HEK293 (cell line): ENCODE measurements around the gene PPY.

Experiments
- EGR2 ChIP-seq: fragments of 450-650 bp; formaldehyde crosslinking; IDR thresholded peaks from 2 replicates; pipeline ENCODE4 v1.5.1; 2016; ENCODE audit warnings: low read depth, missing biosample characterization, missing genetic modification characterization
- GFI1B ChIP-seq: fragments of 450-650 bp; formaldehyde crosslinking; IDR thresholded peaks from 2 replicates; pipeline ENCODE4 v1.5.1; 2016; ENCODE audit warnings: missing biosample characterization, missing genetic modification characterization
- PRDM1 ChIP-seq: fragments of 450-650 bp; formaldehyde crosslinking; IDR thresholded peaks from 2 replicates; pipeline ENCODE4; 2016; ENCODE audit warnings: missing biosample characterization, missing genetic modification characterization
- SCRT2 ChIP-seq: fragments of 450-650 bp; formaldehyde crosslinking; IDR thresholded peaks from 2 replicates; pipeline ENCODE4 v1.5.1; 2016; ENCODE audit warnings: missing biosample characterization, missing genetic modification characterization
- SP3 ChIP-seq: fragments of 450-650 bp; formaldehyde crosslinking; IDR thresholded peaks from 2 replicates; pipeline ENCODE4 v1.5.1; 2016; ENCODE audit warnings: missing biosample characterization, missing genetic modification characterization
- ZNF132 ChIP-seq: fragments of 450-650 bp; formaldehyde crosslinking; IDR thresholded peaks from 2 replicates; pipeline ENCODE4 v1.5.1; 2017; ENCODE audit warnings: missing biosample characterization, missing genetic modification characterization, borderline replicate concordance
- ZNF174 ChIP-seq: fragments of 450-650 bp; formaldehyde crosslinking; IDR thresholded peaks from 2 replicates; pipeline ENCODE4 v1.5.0; 2017; ENCODE audit warnings: missing biosample characterization, mild to moderate bottlenecking, missing genetic modification characterization
- ZNF223 ChIP-seq: fragments of 450-650 bp; formaldehyde crosslinking; IDR thresholded peaks from 2 replicates; pipeline ENCODE4 v1.5.1; 2016; ENCODE audit warnings: missing biosample characterization, missing genetic modification characterization
- ZNF23 ChIP-seq: fragments of 450-650 bp; formaldehyde crosslinking; IDR thresholded peaks from 2 replicates; pipeline ENCODE4 v1.5.1; 2016; ENCODE audit warnings: missing biosample characterization, missing genetic modification characterization, borderline replicate concordance
- ZNF239 ChIP-seq: fragments of 450-650 bp; formaldehyde crosslinking; IDR thresholded peaks from 2 replicates; pipeline ENCODE4 v1.5.1; 2016; ENCODE audit warnings: missing biosample characterization, missing genetic modification characterization
- ZNF248 ChIP-seq: fragments of 450-650 bp; formaldehyde crosslinking; IDR thresholded peaks from 2 replicates; pipeline ENCODE4 v1.5.1; 2017; ENCODE audit warnings: missing biosample characterization, missing genetic modification characterization
- ZNF266 ChIP-seq: fragments of 450-650 bp; formaldehyde crosslinking; IDR thresholded peaks from 2 replicates; pipeline ENCODE4 v1.5.1; 2016; ENCODE audit warnings: missing biosample characterization, missing genetic modification characterization, low read depth
- ZNF292 ChIP-seq: fragments of 450-650 bp; formaldehyde crosslinking; IDR thresholded peaks from 2 replicates; pipeline ENCODE4 v1.5.1; 2016; ENCODE audit warnings: low read depth, missing biosample characterization, missing genetic modification characterization, borderline replicate concordance
- ZNF311 ChIP-seq: fragments of 450-650 bp; formaldehyde crosslinking; IDR thresholded peaks from 2 replicates; pipeline ENCODE4 v1.5.1; 2017; ENCODE audit warnings: missing biosample characterization, missing genetic modification characterization, borderline replicate concordance
- ZNF362 ChIP-seq: fragments of 450-650 bp; formaldehyde crosslinking; IDR thresholded peaks from 2 replicates; pipeline ENCODE4 v1.5.1; 2016; ENCODE audit warnings: missing biosample characterization, missing genetic modification characterization
- ZNF423 ChIP-seq: fragments of 450-650 bp; formaldehyde crosslinking; IDR thresholded peaks from 2 replicates; pipeline ENCODE4 v1.5.1; 2016; ENCODE audit warnings: missing biosample characterization, missing genetic modification characterization
- ZNF501 ChIP-seq: fragments of 450-650 bp; formaldehyde crosslinking; IDR thresholded peaks from 2 replicates; pipeline ENCODE4 v1.5.1; 2016; ENCODE audit warnings: missing biosample characterization, missing genetic modification characterization
- ZNF555 ChIP-seq: fragments of 450-650 bp; formaldehyde crosslinking; conservative IDR thresholded peaks from 2 replicates; pipeline ENCODE4 v1.5.1; 2017; ENCODE audit warnings: missing biosample characterization, mild to moderate bottlenecking, missing genetic modification characterization, inconsistent platforms
- ZNF560 ChIP-seq: fragments of 450-650 bp; formaldehyde crosslinking; IDR thresholded peaks from 2 replicates; pipeline ENCODE4 v1.5.1; 2017; ENCODE audit warnings: missing biosample characterization, missing genetic modification characterization, borderline replicate concordance
- ZNF561 ChIP-seq: fragments of 450-650 bp; IDR thresholded peaks from 2 replicates; pipeline ENCODE4 v1.5.1; 2018; ENCODE audit warnings: missing biosample characterization, missing genetic modification characterization, borderline replicate concordance
- ZNF600 ChIP-seq: fragments of 450-650 bp; formaldehyde crosslinking; IDR thresholded peaks from 2 replicates; pipeline ENCODE4 v1.5.1; 2016; ENCODE audit warnings: missing biosample characterization, missing genetic modification characterization
- ZNF610 ChIP-seq: fragments of 450-650 bp; formaldehyde crosslinking; IDR thresholded peaks from 2 replicates; pipeline ENCODE4 v1.5.1; 2016; ENCODE audit warnings: missing biosample characterization, missing genetic modification characterization, borderline replicate concordance
- ZNF660 ChIP-seq: fragments of 450-650 bp; IDR thresholded peaks from 2 replicates; pipeline ENCODE4 v1.5.1; 2018; ENCODE audit warnings: missing biosample characterization, mild to moderate bottlenecking, missing genetic modification characterization
- ZNF768 ChIP-seq: fragments of 450-650 bp; formaldehyde crosslinking; IDR thresholded peaks from 2 replicates; pipeline ENCODE4 v1.5.1; 2018; ENCODE audit warnings: missing biosample characterization, mild to moderate bottlenecking, missing genetic modification characterization
- ZNF785 ChIP-seq: fragments of 450-650 bp; formaldehyde crosslinking; IDR thresholded peaks from 2 replicates; pipeline ENCODE4 v1.5.1; 2016; ENCODE audit warnings: missing biosample characterization, missing genetic modification characterization
- TF ChIP-seq, protein P1 (sequence below): fragments of 450-650 bp; formaldehyde crosslinking; IDR thresholded peaks from 2 replicates; pipeline ENCODE4 v1.5.1; 2017; ENCODE audit warnings: missing biosample characterization, missing genetic modification characterization
- TF ChIP-seq, protein P2 (sequence below): fragments of 450-650 bp; formaldehyde crosslinking; IDR thresholded peaks from 2 replicates; pipeline ENCODE4 v1.5.1; 2016; ENCODE audit warnings: missing biosample characterization, missing genetic modification characterization
- TF ChIP-seq, protein P3 (sequence below): fragments of 450-650 bp; formaldehyde crosslinking; IDR thresholded peaks from 2 replicates; pipeline ENCODE4 v1.5.1; 2016; ENCODE audit warnings: missing biosample characterization, missing genetic modification characterization
- TF ChIP-seq, protein P4 (sequence below): fragments of 450-650 bp; formaldehyde crosslinking; IDR thresholded peaks from 2 replicates; pipeline ENCODE4 v1.5.1; 2016; ENCODE audit warnings: missing biosample characterization, missing genetic modification characterization

The PPY gene

GRCh38 chr17:43983515-43984411 is 41.5 kb upstream of the PPY start (continued):
- TF ChIP-seq ZNF555 (tag by site-specific recombination) = no peak
- TF ChIP-seq ZNF560 = no peak
- TF ChIP-seq, protein P1, sequence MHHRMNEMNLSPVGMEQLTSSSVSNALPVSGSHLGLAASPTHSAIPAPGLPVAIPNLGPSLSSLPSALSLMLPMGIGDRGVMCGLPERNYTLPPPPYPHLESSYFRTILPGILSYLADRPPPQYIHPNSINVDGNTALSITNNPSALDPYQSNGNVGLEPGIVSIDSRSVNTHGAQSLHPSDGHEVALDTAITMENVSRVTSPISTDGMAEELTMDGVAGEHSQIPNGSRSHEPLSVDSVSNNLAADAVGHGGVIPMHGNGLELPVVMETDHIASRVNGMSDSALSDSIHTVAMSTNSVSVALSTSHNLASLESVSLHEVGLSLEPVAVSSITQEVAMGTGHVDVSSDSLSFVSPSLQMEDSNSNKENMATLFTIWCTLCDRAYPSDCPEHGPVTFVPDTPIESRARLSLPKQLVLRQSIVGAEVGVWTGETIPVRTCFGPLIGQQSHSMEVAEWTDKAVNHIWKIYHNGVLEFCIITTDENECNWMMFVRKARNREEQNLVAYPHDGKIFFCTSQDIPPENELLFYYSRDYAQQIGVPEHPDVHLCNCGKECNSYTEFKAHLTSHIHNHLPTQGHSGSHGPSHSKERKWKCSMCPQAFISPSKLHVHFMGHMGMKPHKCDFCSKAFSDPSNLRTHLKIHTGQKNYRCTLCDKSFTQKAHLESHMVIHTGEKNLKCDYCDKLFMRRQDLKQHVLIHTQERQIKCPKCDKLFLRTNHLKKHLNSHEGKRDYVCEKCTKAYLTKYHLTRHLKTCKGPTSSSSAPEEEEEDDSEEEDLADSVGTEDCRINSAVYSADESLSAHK (tag by site-specific recombination) = 0 out of 2 replicates have a peak, but pooled peaks have one; percentile 21
- peak; percentile 24; the same call in 1 of the 2 replicates for TF ChIP-seq ZNF600 (tag by site-specific recombination)
- no peak for TF ChIP-seq ZNF266 (tag by site-specific recombination)
- TF ChIP-seq PRDM1 = no peak
- no peak; the same call in 1 of the 2 replicates for TF ChIP-seq ZNF423 (tag by site-specific recombination)
- no peak for TF ChIP-seq ZNF132 (tag by site-specific recombination)
- peak; percentile 67; the same call in 1 of the 2 replicates for TF ChIP-seq ZNF501 (tag by site-specific recombination)
- TF ChIP-seq, protein P2, sequence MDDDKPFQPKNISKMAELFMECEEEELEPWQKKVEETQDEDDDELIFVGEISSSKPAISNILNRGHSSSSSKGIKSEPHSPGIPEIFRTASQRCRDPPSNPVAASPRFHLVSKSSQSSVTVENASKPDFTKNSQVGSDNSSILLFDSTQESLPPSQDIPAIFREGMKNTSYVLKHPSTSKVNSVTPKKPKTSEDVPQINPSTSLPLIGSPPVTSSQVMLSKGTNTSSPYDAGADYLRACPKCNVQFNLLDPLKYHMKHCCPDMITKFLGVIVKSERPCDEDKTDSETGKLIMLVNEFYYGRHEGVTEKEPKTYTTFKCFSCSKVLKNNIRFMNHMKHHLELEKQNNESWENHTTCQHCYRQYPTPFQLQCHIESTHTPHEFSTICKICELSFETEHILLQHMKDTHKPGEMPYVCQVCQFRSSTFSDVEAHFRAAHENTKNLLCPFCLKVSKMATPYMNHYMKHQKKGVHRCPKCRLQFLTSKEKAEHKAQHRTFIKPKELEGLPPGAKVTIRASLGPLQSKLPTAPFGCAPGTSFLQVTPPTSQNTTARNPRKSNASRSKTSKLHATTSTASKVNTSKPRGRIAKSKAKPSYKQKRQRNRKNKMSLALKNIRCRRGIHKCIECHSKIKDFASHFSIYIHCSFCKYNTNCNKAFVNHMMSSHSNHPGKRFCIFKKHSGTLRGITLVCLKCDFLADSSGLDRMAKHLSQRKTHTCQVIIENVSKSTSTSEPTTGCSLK (tag by site-specific recombination) = no peak
- TF ChIP-seq SP3 = no peak
- TF ChIP-seq ZNF768 (tag by site-specific recombination) = no peak
- no peak for TF ChIP-seq ZNF292 (tag by site-specific recombination)
- no peak for TF ChIP-seq ZNF248 (tag by site-specific recombination)
- no peak for TF ChIP-seq GFI1B (tag by site-specific recombination)
- no peak for TF ChIP-seq ZNF174 (tag by site-specific recombination)
- TF ChIP-seq, protein P3, sequence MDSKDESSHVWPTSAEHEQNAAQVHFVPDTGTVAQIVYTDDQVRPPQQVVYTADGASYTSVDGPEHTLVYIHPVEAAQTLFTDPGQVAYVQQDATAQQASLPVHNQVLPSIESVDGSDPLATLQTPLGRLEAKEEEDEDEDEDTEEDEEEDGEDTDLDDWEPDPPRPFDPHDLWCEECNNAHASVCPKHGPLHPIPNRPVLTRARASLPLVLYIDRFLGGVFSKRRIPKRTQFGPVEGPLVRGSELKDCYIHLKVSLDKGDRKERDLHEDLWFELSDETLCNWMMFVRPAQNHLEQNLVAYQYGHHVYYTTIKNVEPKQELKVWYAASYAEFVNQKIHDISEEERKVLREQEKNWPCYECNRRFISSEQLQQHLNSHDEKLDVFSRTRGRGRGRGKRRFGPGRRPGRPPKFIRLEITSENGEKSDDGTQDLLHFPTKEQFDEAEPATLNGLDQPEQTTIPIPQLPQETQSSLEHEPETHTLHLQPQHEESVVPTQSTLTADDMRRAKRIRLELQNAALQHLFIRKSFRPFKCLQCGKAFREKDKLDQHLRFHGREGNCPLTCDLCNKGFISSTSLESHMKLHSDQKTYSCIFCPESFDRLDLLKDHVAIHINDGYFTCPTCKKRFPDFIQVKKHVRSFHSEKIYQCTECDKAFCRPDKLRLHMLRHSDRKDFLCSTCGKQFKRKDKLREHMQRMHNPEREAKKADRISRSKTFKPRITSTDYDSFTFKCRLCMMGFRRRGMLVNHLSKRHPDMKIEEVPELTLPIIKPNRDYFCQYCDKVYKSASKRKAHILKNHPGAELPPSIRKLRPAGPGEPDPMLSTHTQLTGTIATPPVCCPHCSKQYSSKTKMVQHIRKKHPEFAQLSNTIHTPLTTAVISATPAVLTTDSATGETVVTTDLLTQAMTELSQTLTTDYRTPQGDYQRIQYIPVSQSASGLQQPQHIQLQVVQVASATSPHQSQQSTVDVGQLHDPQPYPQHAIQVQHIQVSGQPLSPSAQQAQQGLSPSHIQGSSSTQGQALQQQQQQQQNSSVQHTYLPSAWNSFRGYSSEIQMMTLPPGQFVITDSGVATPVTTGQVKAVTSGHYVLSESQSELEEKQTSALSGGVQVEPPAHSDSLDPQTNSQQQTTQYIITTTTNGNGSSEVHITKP (tag by site-specific recombination) = no peak
- TF ChIP-seq ZNF23 (tag by site-specific recombination) = no peak
- TF ChIP-seq ZNF660 (tag by site-specific recombination) = no peak
- TF ChIP-seq ZNF561 = no peak
- TF ChIP-seq ZNF223 (tag by site-specific recombination) = no peak
- TF ChIP-seq SCRT2 (tag by site-specific recombination) = peak; percentile 21; the same call in 1 of the 2 replicates
- TF ChIP-seq EGR2 (tag by site-specific recombination) = no peak
- TF ChIP-seq ZNF610 (tag by site-specific recombination) = no peak
- TF ChIP-seq ZNF239 = no peak
- TF ChIP-seq, protein P4, sequence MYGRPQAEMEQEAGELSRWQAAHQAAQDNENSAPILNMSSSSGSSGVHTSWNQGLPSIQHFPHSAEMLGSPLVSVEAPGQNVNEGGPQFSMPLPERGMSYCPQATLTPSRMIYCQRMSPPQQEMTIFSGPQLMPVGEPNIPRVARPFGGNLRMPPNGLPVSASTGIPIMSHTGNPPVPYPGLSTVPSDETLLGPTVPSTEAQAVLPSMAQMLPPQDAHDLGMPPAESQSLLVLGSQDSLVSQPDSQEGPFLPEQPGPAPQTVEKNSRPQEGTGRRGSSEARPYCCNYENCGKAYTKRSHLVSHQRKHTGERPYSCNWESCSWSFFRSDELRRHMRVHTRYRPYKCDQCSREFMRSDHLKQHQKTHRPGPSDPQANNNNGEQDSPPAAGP (tag by site-specific recombination) = peak; percentile 39; the same call in 1 of the 2 replicates
- TF ChIP-seq ZNF785 (tag by site-specific recombination) = no peak
- TF ChIP-seq ZNF311 (tag by site-specific recombination) = no peak
- TF ChIP-seq ZNF362 = no peak
